Measurements from ENCODE around the gene SAMD4B.
"Not testable (repeated sequence)": the region's sequence is repeated elsewhere in the genome, so short reads cannot be mapped to it uniquely, and the experiment has no call there.

Gene SAMD4B

GRCh38 chr19:39334444-39334976 lies 7.7 kb upstream of the SAMD4B start:
- ATAC-seq (replicated peaks), result no peak
- H3K9me3 Mint-ChIP-seq, result peaks cover 0 to 2% of the 10 kb centered on the region in 2 donors
- H3K4me3 Mint-ChIP-seq, result peak overlapping the region; percentile 99 to 100
- DNase-seq, result no peak
- peak overlapping the region; percentile 97 for H3K27ac Mint-ChIP-seq
- peaks cover 9 to 15% of the 10 kb centered on the region in 2 donors for H3K36me3 Mint-ChIP-seq
- H3K27me3 Mint-ChIP-seq, result no peaks in the 10 kb centered on the region
- peaks cover 27 to 58% of the 10 kb centered on the region in 2 donors for H3K4me1 Mint-ChIP-seq

DNA sequence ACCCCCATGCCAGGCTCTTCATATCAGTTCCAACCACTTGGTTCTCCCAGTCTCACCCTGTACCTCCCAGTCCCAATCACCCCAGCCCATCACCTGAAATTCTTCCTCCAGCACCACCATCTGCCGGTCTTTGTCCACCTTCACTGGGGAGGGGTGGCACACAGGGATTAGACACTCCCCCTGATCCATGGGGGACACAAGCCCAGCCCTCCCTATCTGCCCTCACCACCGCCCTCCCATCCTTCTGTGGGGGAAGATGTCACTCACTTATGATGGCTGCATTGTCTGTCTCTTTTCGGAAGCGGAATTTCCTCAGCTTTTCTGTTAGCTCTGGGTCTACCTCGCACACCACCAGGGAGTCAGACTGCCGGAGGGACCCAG lies 7.1 kb upstream of the SAMD4B start:
- peak overlapping the region; percentile 99 to 100 for H3K4me3 Mint-ChIP-seq
- peaks cover 9 to 15% of the 10 kb centered on the region in 2 donors for H3K36me3 Mint-ChIP-seq
- peak; percentile 16 for DNase-seq

GRCh38 chr19:39336483-39336882 lies 5.7 kb upstream of the SAMD4B start:
- ATAC-seq (replicated peaks) (no peak), DNase-seq (no peak)
- Mint-ChIP-seq H3K4me1 (peaks cover 31 to 60% of the 10 kb centered on the region in 2 donors), H3K4me3 (peak overlapping the region in 1 of 2 donors; percentile 100), H3K36me3 (peaks cover 4 to 10% of the 10 kb centered on the region in 2 donors), H3K9me3 (peaks cover 0 to 2% of the 10 kb centered on the region in 2 donors), H3K27ac (peak overlapping the region; percentile 97), H3K27me3 (no peaks in the 10 kb centered on the region)

More for the DNA sequence above, 7.1 kb upstream of the SAMD4B start:
- Mint-ChIP-seq H3K27me3 (no peaks in the 10 kb centered on the region), H3K9me3 (peaks cover 0 to 2% of the 10 kb centered on the region in 2 donors), H3K4me1 (peaks cover 27 to 57% of the 10 kb centered on the region in 2 donors), H3K27ac (peak overlapping the region; percentile 97)
- peak; percentile 55 to 58 for ATAC-seq (replicated peaks)

DNA sequence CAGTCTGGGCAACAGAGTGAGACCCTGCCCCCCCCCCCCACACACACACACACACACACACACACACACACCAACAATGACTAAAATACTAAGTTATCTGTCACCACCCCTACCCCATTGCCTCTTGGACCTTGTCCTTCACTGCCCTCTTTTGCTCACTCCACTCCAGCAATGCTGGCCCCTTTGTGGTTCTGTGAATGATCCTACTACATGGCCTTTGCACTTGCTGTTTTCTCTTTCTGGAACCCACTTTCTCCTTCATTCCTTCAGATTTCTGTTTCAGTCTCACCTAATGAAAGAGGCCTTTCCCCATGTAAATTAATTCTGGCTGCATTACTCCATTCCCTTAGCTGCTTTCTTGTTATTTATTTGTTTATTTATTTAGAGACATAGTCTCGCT lies 2.5 kb upstream of the SAMD4B start:
- no peak for ATAC-seq (replicated peaks)
- Mint-ChIP-seq H3K4me1 (peaks cover 40 to 69% of the 10 kb centered on the region in 2 donors), H3K9me3 (peaks cover 0 to 2% of the 10 kb centered on the region in 2 donors), H3K36me3 (peaks cover 5 to 13% of the 10 kb centered on the region in 2 donors), H3K27ac (peak overlapping the region; percentile 65), H3K4me3 (no peak overlapping the region), H3K27me3 (no peaks in the 10 kb centered on the region)
- DNase-seq, result no peak

DNA sequence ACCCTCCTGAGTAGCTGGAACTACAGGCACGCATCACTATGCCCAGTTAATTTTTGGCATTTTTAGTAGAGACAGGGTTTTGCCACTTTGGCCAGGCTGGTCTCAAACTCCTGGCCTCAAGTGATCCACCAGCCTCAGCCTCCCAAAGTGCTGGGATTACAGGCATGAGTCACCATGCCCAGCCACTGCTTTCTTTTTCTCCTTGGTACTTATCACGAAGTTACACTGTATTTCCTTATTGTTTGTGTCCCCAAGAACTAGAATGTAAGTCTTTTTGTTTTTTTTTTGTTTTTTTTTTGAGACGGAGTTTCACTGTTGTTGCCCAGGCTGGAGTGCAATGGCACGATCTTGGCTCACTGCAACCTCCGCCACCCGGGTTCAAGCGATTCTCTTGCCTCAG lies 2.1 kb upstream of the SAMD4B start:
- DNase-seq; H3K27me3 Mint-ChIP-seq; H3K9me3 Mint-ChIP-seq; H3K27ac Mint-ChIP-seq; ATAC-seq (replicated peaks): not testable (repeated sequence)
- H3K4me3 Mint-ChIP-seq, result peak overlapping the region in 1 of 2 donors; percentile 98
- H3K4me1 Mint-ChIP-seq, result peaks cover 39 to 69% of the 10 kb centered on the region in 2 donors
- peaks cover 2 to 12% of the 10 kb centered on the region in 2 donors for H3K36me3 Mint-ChIP-seq

DNA sequence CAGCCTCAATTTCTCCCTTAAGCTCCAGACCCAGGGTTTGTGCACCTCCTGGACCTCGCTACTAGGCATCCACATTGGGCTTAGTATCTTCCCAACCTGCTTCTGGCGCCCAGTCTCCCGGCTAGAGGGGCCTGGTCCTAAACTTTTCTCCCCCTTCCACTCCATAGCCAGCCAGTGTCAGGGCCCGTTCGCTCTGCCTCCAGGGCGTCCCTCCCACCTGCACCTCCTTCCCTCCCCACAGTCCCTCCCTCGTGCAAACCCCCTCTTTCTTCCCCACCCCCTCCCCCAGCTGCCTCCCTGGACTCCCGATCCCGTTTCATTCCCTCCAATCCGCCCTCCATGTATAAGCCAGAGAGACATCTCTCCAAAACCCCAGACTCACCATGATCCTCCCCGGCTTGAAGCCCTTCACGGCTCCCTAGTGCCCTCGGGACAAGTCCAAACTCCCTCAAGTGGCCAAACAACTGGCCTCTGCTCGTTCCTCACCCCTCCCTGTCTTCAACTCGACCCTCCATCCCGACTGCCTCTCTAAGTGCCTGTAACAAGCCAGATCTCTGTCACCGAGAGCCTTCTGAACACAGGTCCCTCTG lies 997 bp upstream of the SAMD4B start:
- Mint-ChIP-seq H3K27me3 (no peaks in the 10 kb centered on the region), H3K4me1 (peaks cover 42 to 76% of the 10 kb centered on the region in 2 donors), H3K4me3 (peak overlapping the region; percentile 94 to 98), H3K9me3 (no peaks in the 10 kb centered on the region), H3K27ac (peak overlapping the region; percentile 93), H3K36me3 (peaks cover 5 to 19% of the 10 kb centered on the region in 2 donors)
- no peak for DNase-seq
- peak in 1 of 2 donors; percentile 27 for ATAC-seq (replicated peaks)

- H3K4me3 Mint-ChIP-seq, result peak overlapping the region; percentile 89 to 94
- H3K27ac Mint-ChIP-seq, result peak overlapping the region; percentile 93
- no peaks in the 10 kb centered on the region for H3K27me3 Mint-ChIP-seq
- H3K36me3 Mint-ChIP-seq, result peaks cover 8 to 22% of the 10 kb centered on the region in 2 donors
- DNase-seq (no peak), ATAC-seq (replicated peaks) (no peak)
- H3K4me1 Mint-ChIP-seq, result peaks cover 42 to 74% of the 10 kb centered on the region in 2 donors
- no peaks in the 10 kb centered on the region for H3K9me3 Mint-ChIP-seq
Measured at GRCh38 chr19:39342647-39343305, 555 bp downstream of the SAMD4B start.

DNA sequence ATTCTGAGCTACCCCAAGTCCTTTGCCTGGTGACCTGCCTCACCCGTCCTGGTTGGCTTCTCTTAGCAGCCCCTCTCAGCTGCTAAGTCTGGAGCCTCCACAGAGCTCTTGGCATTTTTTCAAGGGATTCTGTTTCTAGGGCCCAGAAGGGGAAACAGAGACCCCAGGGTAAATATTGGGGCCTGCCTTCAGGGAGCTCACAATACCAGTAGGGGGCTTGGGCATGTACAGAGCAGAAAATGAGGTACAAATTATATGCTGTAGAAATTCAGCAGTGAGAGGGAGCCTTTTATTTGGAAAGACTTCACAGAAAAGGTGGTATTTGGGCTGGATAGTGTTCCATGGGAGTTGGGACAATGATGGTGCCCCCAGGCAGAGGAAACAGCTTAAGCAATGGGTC lies 3.7 kb downstream of the SAMD4B start:
- Mint-ChIP-seq H3K27me3 (no peaks in the 10 kb centered on the region), H3K27ac (peak overlapping the region; percentile 52), H3K4me1 (peaks cover 42 to 61% of the 10 kb centered on the region in 2 donors), H3K36me3 (peaks cover 17 to 40% of the 10 kb centered on the region in 2 donors), H3K9me3 (no peaks in the 10 kb centered on the region), H3K4me3 (no peak overlapping the region)
- ATAC-seq (replicated peaks), result no peak
- no peak for DNase-seq

- H3K27me3 Mint-ChIP-seq, result no peaks in the 10 kb centered on the region
- H3K4me3 Mint-ChIP-seq, result no peak overlapping the region
Measured at GRCh38 chr19:39347332-39348164, 5.3 kb downstream of the SAMD4B start.

GRCh38 chr19:39349326-39349725 lies 7.1 kb downstream of the SAMD4B start:
- no peak for ATAC-seq (replicated peaks)
- no peaks in the 10 kb centered on the region for H3K27me3 Mint-ChIP-seq
- H3K4me1 Mint-ChIP-seq, result peaks cover 35 to 55% of the 10 kb centered on the region in 2 donors

More at GRCh38 chr19:39347332-39348164, 5.3 kb downstream of the SAMD4B start:
- ATAC-seq (replicated peaks) (no peak), DNase-seq (no peak)
- peaks cover 46 to 67% of the 10 kb centered on the region in 2 donors for H3K4me1 Mint-ChIP-seq
- no peaks in the 10 kb centered on the region for H3K9me3 Mint-ChIP-seq
- H3K27ac Mint-ChIP-seq, result peak overlapping the region; percentile 3
- peaks cover 18 to 46% of the 10 kb centered on the region in 2 donors for H3K36me3 Mint-ChIP-seq

DNA sequence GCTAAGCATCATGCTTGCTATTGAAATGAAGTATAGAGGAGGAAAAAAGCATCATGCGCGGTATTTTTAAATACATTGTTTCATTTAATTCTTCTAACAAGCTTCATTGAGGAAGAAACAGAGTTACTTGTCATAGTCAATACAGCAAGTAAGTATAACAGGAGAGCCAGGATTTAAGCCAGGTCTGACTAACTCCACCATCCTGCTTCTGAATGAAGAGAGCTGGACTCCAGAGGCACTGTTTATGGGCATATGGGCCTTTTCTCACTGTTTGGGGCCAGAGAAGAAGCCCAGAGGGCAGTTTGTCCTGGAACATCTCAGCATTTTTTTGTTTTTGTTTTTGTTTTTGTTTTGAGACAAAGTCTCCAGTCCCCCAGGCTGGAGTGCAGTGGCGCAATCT lies 7.9 kb downstream of the SAMD4B start:
- H3K4me3 Mint-ChIP-seq, result no peak overlapping the region
- no peak for DNase-seq
- H3K4me1 Mint-ChIP-seq, result peaks cover 30 to 48% of the 10 kb centered on the region in 2 donors
- H3K9me3 Mint-ChIP-seq, result no peaks in the 10 kb centered on the region
- no peak overlapping the region for H3K27ac Mint-ChIP-seq
- H3K27me3 Mint-ChIP-seq, result no peaks in the 10 kb centered on the region
- ATAC-seq (replicated peaks), result no peak
- peaks cover 25 to 44% of the 10 kb centered on the region in 2 donors for H3K36me3 Mint-ChIP-seq

More at GRCh38 chr19:39349326-39349725, 7.1 kb downstream of the SAMD4B start:
- Mint-ChIP-seq H3K27ac (no peak overlapping the region), H3K36me3 (peaks cover 25 to 47% of the 10 kb centered on the region in 2 donors), H3K9me3 (no peaks in the 10 kb centered on the region), H3K4me3 (no peak overlapping the region)
- no peak for DNase-seq

GRCh38 chr19:39351537-39352064 lies 9.4 kb downstream of the SAMD4B start:
- DNase-seq (peak; percentile 51), ATAC-seq (replicated peaks) (peak; percentile 86 to 98)
- peaks cover 25 to 38% of the 10 kb centered on the region in 2 donors for H3K4me1 Mint-ChIP-seq
- H3K27ac Mint-ChIP-seq, result peak overlapping the region; percentile 62
- peaks cover 32 to 50% of the 10 kb centered on the region in 2 donors for H3K36me3 Mint-ChIP-seq
- H3K4me3 Mint-ChIP-seq, result no peak overlapping the region
- H3K9me3 Mint-ChIP-seq, result no peaks in the 10 kb centered on the region
- H3K27me3 Mint-ChIP-seq, result no peaks in the 10 kb centered on the region

GRCh38 chr19:39352381-39353255 lies 10.4 kb downstream of the SAMD4B start:
- DNase-seq (no peak), ATAC-seq (replicated peaks) (no peak)
- Mint-ChIP-seq H3K27ac (peak overlapping the region; percentile 62), H3K36me3 (peaks cover 39 to 57% of the 10 kb centered on the region in 2 donors), H3K4me3 (no peak overlapping the region), H3K4me1 (peaks cover 22 to 33% of the 10 kb centered on the region in 2 donors), H3K27me3 (no peaks in the 10 kb centered on the region), H3K9me3 (no peaks in the 10 kb centered on the region)

Data from stimulated activated naive B cell treated with anti-CD40 and anti-IgM and Interleukin-4, amounts not matched to agents 10 μg/mL and 1 μg/mL and 100 μg/mL, for 72 hours (primary cell).